Measurements from ENCODE around the gene MAB21L3. TPM values are rescaled to one million over a fixed set of nuclear protein-coding genes. Genes with fewer than 3 reads are reported as not detected.
A peak's percentile ranks its signal among the peaks of the same experiment; 100 is the strongest.

MAB21L3 gene
- total and polyA plus RNA-seq, 2 of the 13 experiments (the other 11 are each of a cell fraction or from before 2014, with no cell fraction given) = 0.55 to 4.1 TPM

- TF ChIP-seq, protein P1, sequence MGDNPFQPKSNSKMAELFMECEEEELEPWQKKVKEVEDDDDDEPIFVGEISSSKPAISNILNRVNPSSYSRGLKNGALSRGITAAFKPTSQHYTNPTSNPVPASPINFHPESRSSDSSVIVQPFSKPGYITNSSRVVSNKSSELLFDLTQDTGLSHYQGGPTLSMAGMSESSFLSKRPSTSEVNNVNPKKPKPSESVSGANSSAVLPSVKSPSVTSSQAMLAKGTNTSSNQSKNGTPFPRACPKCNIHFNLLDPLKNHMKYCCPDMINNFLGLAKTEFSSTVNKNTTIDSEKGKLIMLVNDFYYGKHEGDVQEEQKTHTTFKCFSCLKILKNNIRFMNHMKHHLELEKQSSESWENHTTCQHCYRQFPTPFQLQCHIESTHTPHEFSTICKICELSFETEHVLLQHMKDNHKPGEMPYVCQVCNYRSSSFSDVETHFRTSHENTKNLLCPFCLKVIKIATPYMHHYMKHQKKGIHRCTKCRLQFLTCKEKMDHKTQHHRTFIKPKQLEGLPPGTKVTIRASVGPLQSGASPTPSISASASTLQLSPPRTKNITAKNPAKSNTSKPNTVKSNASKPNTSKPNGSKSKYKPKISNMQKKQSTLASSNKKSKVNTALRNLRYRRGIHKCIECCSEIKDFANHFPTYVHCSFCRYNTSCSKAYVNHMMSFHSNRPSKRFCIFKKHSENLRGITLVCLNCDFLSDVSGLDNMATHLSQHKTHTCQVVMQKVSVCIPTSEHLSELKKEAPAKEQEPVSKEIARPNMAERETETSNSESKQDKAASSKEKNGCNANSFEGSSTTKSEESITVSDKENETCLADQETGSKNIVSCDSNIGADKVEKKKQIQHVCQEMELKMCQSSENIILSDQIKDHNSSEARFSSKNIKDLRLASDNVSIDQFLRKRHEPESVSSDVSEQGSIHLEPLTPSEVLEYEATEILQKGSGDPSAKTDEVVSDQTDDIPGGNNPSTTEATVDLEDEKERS (CRISPR knock-in tag; IDR thresholded peaks at IDR 0.05) = no peak
- TF ChIP-seq RCOR2 (CRISPR knock-in tag; IDR thresholded peaks at IDR 0.05) = no peak
Observed at GRCh38 chr1:116095027-116095426, 16.2 kb upstream of the MAB21L3 start (continued).

GRCh38 chr1:116096013-116096618 lies 15.1 kb upstream of the MAB21L3 start:
- TF ChIP-seq ZNF432 (CRISPR knock-in tag; IDR thresholded peaks at IDR 0.05; ENCODE audit: borderline replicate concordance) (peak; percentile 99), HIVEP1 (CRISPR knock-in tag; IDR thresholded peaks at IDR 0.05) (no peak), ZNF333 (CRISPR knock-in tag; IDR thresholded peaks at IDR 0.05; ENCODE audit: borderline replicate concordance) (no peak), ZNF33A (CRISPR knock-in tag; IDR thresholded peaks at IDR 0.05; ENCODE audit: borderline replicate concordance) (no peak), ZNF761 (CRISPR knock-in tag; conservative IDR thresholded peaks at IDR 0.05) (no peak), ATF7 (IDR thresholded peaks at IDR 0.05) (no peak), ATF7 (CRISPR knock-in tag; IDR thresholded peaks at IDR 0.05) (no peak), ZNF550 (CRISPR knock-in tag; IDR thresholded peaks at IDR 0.05; ENCODE audit: borderline replicate concordance) (no peak), SETDB1 (CRISPR knock-in tag; IDR thresholded peaks at IDR 0.05; ENCODE audit: borderline replicate concordance) (0 out of 2 replicates have a peak, but pooled peaks have one; percentile 17), RBAK (CRISPR knock-in tag; IDR thresholded peaks at IDR 0.05) (no peak), HMGXB4 (CRISPR knock-in tag; IDR thresholded peaks at IDR 0.05; ENCODE audit: borderline replicate concordance in 1 of 2, low read depth in 1 of 2) (no peak), SOX13 (IDR thresholded peaks at IDR 0.05) (no peak), SOX13 (CRISPR knock-in tag; conservative IDR thresholded peaks at IDR 0.05 in 1 of 2, IDR thresholded peaks at IDR 0.05 in 1 of 2) (peak in 1 of 2 experiments; percentile 59; a peak in 2 of 4 replicates), SMYD3 (CRISPR knock-in tag; IDR thresholded peaks at IDR 0.05) (no peak)
- Histone ChIP-seq H3K27ac (ENCODE audit: extremely low read length, insufficient read depth, low read length) (no peak overlapping the region), H3K27me3 (ENCODE audit: control insufficient read depth in 1 of 2, insufficient read depth in 2 of 2, low read length in 2 of 2) (no peaks in the 10 kb centered on the region), H3K4me3 (replicated peaks in 1 of 3; ENCODE audit: insufficient read depth in 1 of 3, low read depth in 2 of 3, low read length in 3 of 3) (no peak overlapping the region), H3K9ac (ENCODE audit: insufficient read depth, low read depth, low read length) (no peak overlapping the region), H3K9me3 (ENCODE audit: low read length) (peaks cover 5% of the 10 kb centered on the region; the same call in 1 of the 2 replicates), H3K36me3 (replicated peaks in 1 of 2; ENCODE audit: control insufficient read depth in 1 of 2, insufficient read depth in 2 of 2, low read length in 2 of 2) (no peaks in the 10 kb centered on the region), H4K20me1 (ENCODE audit: insufficient read depth, low read length) (no peaks in the 10 kb centered on the region), H3K4me1 (ENCODE audit: insufficient read depth, low read length) (peaks cover 21% of the 10 kb centered on the region), H2AFZ (ENCODE audit: low read length) (no peak overlapping the region), H3K4me2 (ENCODE audit: low read depth, low read length) (no peak overlapping the region), H3K79me2 (ENCODE audit: insufficient read depth, low read length) (no peaks in the 10 kb centered on the region)
- FAIRE-seq (no peak), DNase-seq (ENCODE audit: low spot score) (peak; percentile 12), ATAC-seq (peak; percentile 32; the same call in 2 of the 3 replicates)
- in situ Hi-C loops (cut with HindIII; ENCODE audit: extremely low pct_ligation_motif_present, low pct_unique_long_range_greater_than_20kb) = no loop called here
- no TSS peak for BruUV-seq (replicated peaks)
- 11% methylated on average over 1 of the region's 1 CpG for WGBS (ENCODE audit: low lambda C conversion rate)
- ChIA-PET CTCF (ENCODE audit: low intra/inter-chr PET ratio, low total read pairs) (no interaction called here), POLR2A (no interaction called here)
- intact Hi-C loops (cut with micrococcal nuclease; ENCODE audit: unreplicated experiment) = loop anchor here (10.0 kb wide), 1 partner anchor 61 kb away; no protein-coding TSS in a partner anchor
